ENCODE measurements around the gene MEIOC. TPM values are rescaled to one million over a fixed set of nuclear protein-coding genes. Genes with fewer than 3 reads are reported as not detected.

MEIOC gene
- total RNA-seq = 0.75 TPM in 1 of 2 replicates, not detected in the other
- long read RNA-seq = 0 reads

GRCh38 chr17:44655983-44656710 is at the start of gene MEIOC:
TSS of gene MEIOC (plus strand) at chr17:44656468. CDS start at chr17:44656614, 146 bp downstream.
- Mint-ChIP-seq H3K27ac (ENCODE audit: unreplicated experiment) (no peak within 1 kb of the TSS), H3K4me1 (ENCODE audit: unreplicated experiment) (peaks cover 3% of the 10 kb centered on the region), H3K4me3 (ENCODE audit: unreplicated experiment) (peak within 1 kb of the TSS; percentile 67), H3K27me3 (ENCODE audit: unreplicated experiment) (peaks cover 21% of the 10 kb centered on the region), H3K9me3 (ENCODE audit: unreplicated experiment) (no peaks in the 10 kb centered on the region), H3K36me3 (ENCODE audit: unreplicated experiment) (no peaks in the 10 kb centered on the region)
- no peak for DNase-seq (ENCODE audit: extremely low spot score, unreplicated experiment)
- no peak for TF ChIP-seq CTCF (IDR thresholded peaks at IDR 0.05)

GRCh38 chr17:44606658-44607057 is 49.6 kb upstream of the MEIOC start:
- Mint-ChIP-seq H3K4me3 (ENCODE audit: unreplicated experiment) (no peak overlapping the region), H3K27ac (ENCODE audit: unreplicated experiment) (no peak overlapping the region), H3K9me3 (ENCODE audit: unreplicated experiment) (no peaks in the 10 kb centered on the region), H3K4me1 (ENCODE audit: unreplicated experiment) (peaks cover 85% of the 10 kb centered on the region), H3K27me3 (ENCODE audit: unreplicated experiment) (no peaks in the 10 kb centered on the region), H3K36me3 (ENCODE audit: unreplicated experiment) (no peaks in the 10 kb centered on the region)
- DNase-seq (ENCODE audit: extremely low spot score, unreplicated experiment) = no peak
- no peak for TF ChIP-seq CTCF (IDR thresholded peaks at IDR 0.05)

- peak overlapping the region; percentile 91 for H3K27ac Mint-ChIP-seq (ENCODE audit: unreplicated experiment)
- no peaks in the 10 kb centered on the region for H3K36me3 Mint-ChIP-seq (ENCODE audit: unreplicated experiment)
- TF ChIP-seq CTCF (IDR thresholded peaks at IDR 0.05) = no peak
- peak; percentile 87 for DNase-seq (ENCODE audit: extremely low spot score, unreplicated experiment)
- no peaks in the 10 kb centered on the region for H3K27me3 Mint-ChIP-seq (ENCODE audit: unreplicated experiment)
- no peaks in the 10 kb centered on the region for H3K9me3 Mint-ChIP-seq (ENCODE audit: unreplicated experiment)
- H3K4me1 Mint-ChIP-seq (ENCODE audit: unreplicated experiment) = peaks cover 73% of the 10 kb centered on the region
- H3K4me3 Mint-ChIP-seq (ENCODE audit: unreplicated experiment) = no peak overlapping the region
Measured at GRCh38 chr17:44607836-44608690, 48.2 kb upstream of the MEIOC start.

GRCh38 chr17:44608727-44609435 is 47.4 kb upstream of the MEIOC start:
- Mint-ChIP-seq H3K27ac (ENCODE audit: unreplicated experiment) (peak overlapping the region; percentile 91), H3K4me1 (ENCODE audit: unreplicated experiment) (peaks cover 69% of the 10 kb centered on the region), H3K36me3 (ENCODE audit: unreplicated experiment) (no peaks in the 10 kb centered on the region), H3K9me3 (ENCODE audit: unreplicated experiment) (no peaks in the 10 kb centered on the region), H3K27me3 (ENCODE audit: unreplicated experiment) (no peaks in the 10 kb centered on the region), H3K4me3 (ENCODE audit: unreplicated experiment) (peak overlapping the region; percentile 19)
- no peak for DNase-seq (ENCODE audit: extremely low spot score, unreplicated experiment)
- TF ChIP-seq CTCF (IDR thresholded peaks at IDR 0.05) = no peak

Measured in osteocyte (in vitro differentiated cells).